HepG2 (cell line): Measurements from ENCODE around the gene NAV3. TPM values are rescaled to one million over a fixed set of nuclear protein-coding genes. Genes with fewer than 3 reads are reported as not detected.

ENCODE experiments used
- HMG20B ChIP-seq: conservative IDR thresholded peaks from 2 replicates; pipeline ENCODE4 v1.6.1; 2016; ENCODE audit warnings: missing genetic modification reagents, missing compliant biosample characterization
- RBAK ChIP-seq: sonication (generic); formaldehyde crosslinking; IDR thresholded peaks from 2 replicates; pipeline ENCODE4 v1.5.1; 2020; ENCODE audit warnings: mild to moderate bottlenecking, missing genetic modification reagents
- SIX1 ChIP-seq: sonication (generic); formaldehyde crosslinking; IDR thresholded peaks from 2 replicates; pipeline ENCODE4 v1.4.0; 2020; ENCODE audit warnings: missing genetic modification reagents, borderline replicate concordance
- TP53 ChIP-seq: sonication (generic); formaldehyde crosslinking; conservative IDR thresholded peaks from 2 replicates; pipeline ENCODE4 v1.4.0; 2020; ENCODE audit warnings: missing genetic modification reagents
- TSC22D2 ChIP-seq: sonication (generic); formaldehyde crosslinking; IDR thresholded peaks from 2 replicates; pipeline ENCODE4 v1.5.1; 2020; ENCODE audit warnings: missing genetic modification reagents, mild to moderate bottlenecking, borderline replicate concordance
- ZMYM4 ChIP-seq: sonication (generic); formaldehyde crosslinking; IDR thresholded peaks from 2 replicates; pipeline ENCODE4 v1.8.1; 2023; ENCODE audit warnings: mild to moderate bottlenecking, missing genetic modification reagents
- ZNF510 ChIP-seq: sonication (generic); formaldehyde crosslinking; IDR thresholded peaks from 2 replicates; pipeline ENCODE4 v1.4.0; 2020; ENCODE audit warnings: low read depth, mild to moderate bottlenecking, missing genetic modification reagents
- ZNF572 ChIP-seq: sonication (generic); formaldehyde crosslinking; IDR thresholded peaks from 2 replicates; pipeline ENCODE4 v1.5.1; 2020; ENCODE audit warnings: mild to moderate bottlenecking, missing genetic modification reagents
- ZNF614 ChIP-seq: IDR thresholded peaks from 2 replicates; pipeline ENCODE4 v1.6.1; 2018; ENCODE audit warnings: missing biosample characterization, missing genetic modification reagents, inconsistent platforms, borderline replicate concordance
- ZNF883 ChIP-seq: sonication (generic); formaldehyde crosslinking; IDR thresholded peaks from 2 replicates; pipeline ENCODE4 v1.5.1; 2020; ENCODE audit warnings: mild to moderate bottlenecking, missing genetic modification reagents; ENCODE audit errors: not compliant biosample characterization
- polyA plus RNA-seq, 8 experiments: library from polyadenylated mRNA; depleted of rRNA in 3 of 8; stranded (reverse) in 7 of 8; unstranded in 1 of 8; fragments of >200 nt; fragmentation: Illumina TruSeq in 4 of 8; extraction: Trizol in 4 of 8; gene quantifications; 2 replicates each; pipeline versions ENCODE4 v1.2.1 to v1.2.3, GENCODE V29; 2011 to 2016; ENCODE audit warnings: low read depth in 4 of 8, missing spikeins in 1 of 8, mixed read lengths in 1 of 8; ENCODE audit not compliant: insufficient read depth in 1 of 8
- total RNA-seq, 5 experiments: library from RNA; depleted of rRNA; stranded (reverse); fragments of >200 nt; fragmentation: Illumina TruSeq; extraction: Trizol; gene quantifications; 2 replicates each; pipeline ENCODE4 v1.2.3, GENCODE V29; 2016; ENCODE audit warnings: low read depth in 1 of 5
- TF ChIP-seq, protein P1 (sequence below): sonication (generic); formaldehyde crosslinking; IDR thresholded peaks from 2 replicates; pipeline ENCODE4 v1.5.1; 2020; ENCODE audit warnings: missing genetic modification reagents, mild to moderate bottlenecking, borderline replicate concordance
- TF ChIP-seq, protein P2 (sequence below): sonication (generic); formaldehyde crosslinking; IDR thresholded peaks from 2 replicates; pipeline ENCODE4 v1.8.0; 2022; ENCODE audit warnings: mild to moderate bottlenecking, missing genetic modification reagents; ENCODE audit not compliant: insufficient replicate concordance

Gene NAV3
- total and polyA plus RNA-seq, 2 of the 13 experiments (the other 11 are each of a cell fraction or from before 2014, with no cell fraction given): 0.01 to 0.18 TPM

DNA sequence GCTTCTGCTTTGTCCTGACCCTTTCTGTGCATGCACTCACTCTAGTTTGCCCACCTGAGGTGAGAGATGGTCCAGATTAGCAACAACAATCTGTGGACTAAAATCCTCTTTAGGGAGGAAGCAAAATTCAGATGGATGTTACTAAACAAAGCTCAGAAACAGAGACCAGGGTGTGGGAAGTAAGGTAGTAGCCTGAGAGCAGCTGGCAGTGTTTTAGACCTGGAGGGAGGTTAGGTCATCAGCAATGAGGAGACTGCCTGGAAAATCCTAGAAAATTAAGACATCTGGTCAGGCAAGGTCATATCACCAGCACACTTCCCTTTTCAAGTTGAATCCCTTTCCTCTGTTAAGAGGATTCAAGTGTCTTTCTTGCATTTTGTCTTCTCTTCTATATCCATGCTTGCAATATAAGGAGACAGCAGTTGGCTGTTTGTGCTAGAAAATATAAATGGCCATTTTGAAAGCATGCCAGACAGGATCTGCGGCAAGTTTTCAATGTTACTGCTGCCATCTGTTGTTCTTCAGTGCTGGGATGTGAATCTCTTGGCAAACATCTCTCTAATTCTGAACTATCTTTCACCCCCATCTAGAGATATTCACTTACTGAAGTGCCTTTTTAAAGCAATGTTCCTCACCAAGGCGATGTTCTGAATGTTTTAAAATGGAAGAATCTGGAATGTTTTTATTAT is 266.4 kb downstream of the NAV3 start (continued):
- TF ChIP-seq ZMYM4 (CRISPR knock-in tag) (no peak), ZNF572 (CRISPR knock-in tag) (no peak), SIX1 (CRISPR knock-in tag) (no peak), ZNF614 (CRISPR knock-in tag) (no peak), TSC22D2 (no peak), RBAK (CRISPR knock-in tag) (no peak), TP53 (no peak), ZNF883 (CRISPR knock-in tag) (no peak), HMG20B (no peak), ZNF510 (CRISPR knock-in tag) (no peak)
- TF ChIP-seq, protein P1, sequence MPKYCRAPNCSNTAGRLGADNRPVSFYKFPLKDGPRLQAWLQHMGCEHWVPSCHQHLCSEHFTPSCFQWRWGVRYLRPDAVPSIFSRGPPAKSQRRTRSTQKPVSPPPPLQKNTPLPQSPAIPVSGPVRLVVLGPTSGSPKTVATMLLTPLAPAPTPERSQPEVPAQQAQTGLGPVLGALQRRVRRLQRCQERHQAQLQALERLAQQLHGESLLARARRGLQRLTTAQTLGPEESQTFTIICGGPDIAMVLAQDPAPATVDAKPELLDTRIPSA (CRISPR knock-in tag): no peak
- TF ChIP-seq, protein P2, sequence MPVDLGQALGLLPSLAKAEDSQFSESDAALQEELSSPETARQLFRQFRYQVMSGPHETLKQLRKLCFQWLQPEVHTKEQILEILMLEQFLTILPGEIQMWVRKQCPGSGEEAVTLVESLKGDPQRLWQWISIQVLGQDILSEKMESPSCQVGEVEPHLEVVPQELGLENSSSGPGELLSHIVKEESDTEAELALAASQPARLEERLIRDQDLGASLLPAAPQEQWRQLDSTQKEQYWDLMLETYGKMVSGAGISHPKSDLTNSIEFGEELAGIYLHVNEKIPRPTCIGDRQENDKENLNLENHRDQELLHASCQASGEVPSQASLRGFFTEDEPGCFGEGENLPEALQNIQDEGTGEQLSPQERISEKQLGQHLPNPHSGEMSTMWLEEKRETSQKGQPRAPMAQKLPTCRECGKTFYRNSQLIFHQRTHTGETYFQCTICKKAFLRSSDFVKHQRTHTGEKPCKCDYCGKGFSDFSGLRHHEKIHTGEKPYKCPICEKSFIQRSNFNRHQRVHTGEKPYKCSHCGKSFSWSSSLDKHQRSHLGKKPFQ (CRISPR knock-in tag): no peak
